NCI-H460 (cell line): Measurements from ENCODE around the gene FOXA1. TPM values are rescaled to one million over a fixed set of nuclear protein-coding genes. Genes with fewer than 3 reads are reported as not detected.
A peak's percentile ranks its signal among the peaks of the same experiment; 100 is the strongest.

Experiments used
- DNase-seq: peaks from one replicate; pipeline ENCODE4 v3.0.0-alpha.2; 2016; ENCODE audit warnings: low read depth; ENCODE audit errors: extremely low read depth
- total RNA-seq: library from RNA; depleted of rRNA; stranded (reverse); fragments of >200 nt; shearing (Covaris generic); gene quantifications from 2 replicates; pipeline ENCODE4 v1.2.3, GENCODE V29; 2014

Gene FOXA1
- total RNA-seq, 1 experiment from 2014 or later: 30.0 TPM

DNA sequence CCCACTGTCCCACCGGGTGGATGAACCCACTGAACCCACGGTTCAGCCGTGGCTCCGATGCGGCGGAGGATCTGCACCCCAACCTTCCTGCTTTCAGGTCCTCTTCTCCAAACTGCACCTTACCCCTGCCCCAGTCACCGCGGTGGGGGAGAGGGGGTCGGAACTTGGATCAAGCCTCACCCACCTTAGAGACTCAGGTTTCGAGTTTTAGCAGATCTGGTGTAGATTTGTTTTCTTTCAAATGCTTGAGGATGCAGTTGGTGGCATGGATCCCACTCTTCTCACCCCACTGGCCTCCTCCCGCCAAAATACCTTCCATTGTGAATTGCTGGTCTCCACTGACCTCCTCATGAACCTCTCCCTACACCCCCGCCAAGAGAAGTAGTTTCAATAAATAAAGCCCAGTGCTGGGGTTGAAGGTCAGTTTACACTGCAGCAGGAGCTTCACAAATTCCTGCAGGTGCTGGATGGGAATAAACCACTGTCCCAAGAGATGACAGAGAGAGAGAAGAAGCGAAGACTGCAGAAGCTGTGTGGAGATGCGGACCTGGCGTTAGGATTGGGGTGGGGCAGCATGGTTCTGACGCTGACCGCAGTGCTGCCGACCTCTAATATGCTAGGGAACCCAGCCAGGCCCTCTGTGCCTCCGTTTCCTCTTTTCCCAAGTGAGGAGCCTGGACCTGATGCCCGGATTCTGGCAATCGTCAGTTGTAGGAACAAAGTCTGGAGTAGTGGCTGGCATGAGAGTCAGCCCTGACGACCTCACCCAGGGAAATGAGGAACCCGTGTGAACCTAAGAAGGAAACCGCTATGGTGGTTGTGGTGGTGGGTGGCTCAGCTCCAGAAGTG, 7.8 kb upstream of the FOXA1 start:
- no peak for DNase-seq

DNA sequence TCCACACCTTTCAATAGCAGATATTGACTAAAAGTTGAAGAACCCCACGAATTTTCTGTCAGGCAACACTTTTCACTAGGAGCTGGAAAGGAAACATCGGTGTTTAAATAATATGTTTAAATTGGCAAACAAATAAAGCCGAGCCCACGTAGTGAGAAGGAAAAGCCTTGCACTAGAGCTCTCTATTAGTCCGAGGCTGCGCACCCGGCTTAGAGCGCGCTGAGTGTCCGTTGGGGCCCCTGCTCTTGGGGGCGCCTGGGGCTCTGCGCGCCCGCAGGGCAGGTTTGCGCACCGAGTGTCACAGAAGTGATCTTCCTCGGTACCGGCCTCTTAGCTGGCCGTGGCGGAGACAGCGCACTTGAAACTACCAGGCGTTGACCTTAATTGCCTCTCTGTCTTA, 6.8 kb upstream of the FOXA1 start:
- no peak for DNase-seq

DNA sequence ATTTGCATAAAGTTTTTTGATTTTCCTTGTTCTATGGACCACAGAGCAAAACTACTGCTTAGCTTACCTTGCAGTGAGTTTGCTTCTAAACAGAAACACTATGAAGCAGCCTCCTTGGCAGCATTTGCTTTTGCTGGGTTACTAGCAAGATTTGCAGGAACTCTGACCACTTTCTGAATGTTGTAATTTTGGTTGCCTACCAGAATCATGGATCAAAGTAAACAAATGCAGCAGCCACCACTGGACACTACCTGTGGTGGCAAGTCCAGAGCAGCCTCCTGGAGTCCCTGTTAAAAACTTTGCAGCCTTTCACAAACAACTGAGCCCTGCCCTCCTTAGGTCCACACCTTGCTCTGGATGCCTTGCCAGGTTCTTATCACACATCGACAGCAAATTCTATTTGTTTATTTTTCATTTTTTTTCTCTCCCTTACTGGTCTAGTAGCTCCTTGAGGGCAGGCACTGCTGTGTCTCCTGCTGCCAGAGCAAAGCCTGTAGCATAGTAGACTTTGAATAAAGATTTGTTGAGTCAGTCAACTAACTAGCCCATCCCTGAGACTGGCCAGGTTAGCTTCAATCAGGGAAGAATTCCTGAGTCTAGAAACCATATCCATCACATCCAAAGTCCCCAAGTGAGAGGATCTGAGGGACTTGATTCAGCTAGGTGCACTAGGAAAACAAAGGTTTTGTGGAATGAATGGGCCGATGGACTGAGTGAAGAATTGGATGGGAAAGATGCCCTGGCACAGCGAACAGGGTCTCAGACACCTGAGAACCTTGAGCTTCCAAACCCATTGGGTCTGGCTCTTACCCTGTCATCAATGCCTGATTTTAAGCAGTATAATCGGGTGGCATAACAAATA, 6.1 kb upstream of the FOXA1 start:
- DNase-seq: no peak

DNA sequence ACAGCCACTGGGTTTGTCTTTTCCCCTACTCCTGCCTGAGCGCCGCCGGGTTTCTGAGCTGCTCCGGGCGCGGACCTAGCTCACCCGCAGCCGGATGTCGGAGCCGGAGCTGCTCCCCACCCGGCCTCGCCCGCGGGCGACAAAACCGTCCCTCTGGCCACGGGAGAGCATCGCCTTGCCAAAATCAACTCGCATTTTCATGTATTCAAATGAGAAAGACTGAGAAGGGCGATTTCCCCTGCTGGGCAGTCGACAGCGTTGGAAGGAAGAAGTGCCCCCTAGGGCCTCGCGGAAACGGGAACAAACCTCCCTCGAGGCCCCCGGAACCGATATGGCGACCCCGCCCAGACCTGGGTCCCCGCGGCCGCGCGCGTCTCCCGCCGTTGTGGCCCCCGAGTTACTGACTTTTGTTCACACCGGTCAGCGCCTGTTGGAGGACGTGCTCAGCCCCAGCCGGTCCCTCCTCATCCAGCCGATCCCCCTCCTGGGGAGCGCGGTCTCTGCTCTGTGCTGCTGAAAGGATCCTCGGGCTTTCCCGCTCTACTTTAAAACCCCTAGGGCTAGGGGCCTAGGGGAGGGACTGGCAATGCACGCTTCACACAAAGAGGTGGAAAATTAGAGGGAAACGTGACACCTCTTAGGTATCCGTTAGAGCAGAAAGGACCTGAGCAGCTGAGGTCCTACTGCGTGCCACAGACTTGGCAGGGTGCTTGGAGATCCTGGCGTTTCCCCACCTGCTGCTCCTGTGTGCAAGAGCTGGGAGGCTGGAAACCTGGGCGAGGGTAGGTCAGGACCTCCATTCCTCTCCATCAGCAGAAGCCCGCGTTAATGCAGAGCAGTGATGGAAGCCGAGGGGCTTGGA, 4.7 kb upstream of the FOXA1 start:
- no peak for DNase-seq

DNA sequence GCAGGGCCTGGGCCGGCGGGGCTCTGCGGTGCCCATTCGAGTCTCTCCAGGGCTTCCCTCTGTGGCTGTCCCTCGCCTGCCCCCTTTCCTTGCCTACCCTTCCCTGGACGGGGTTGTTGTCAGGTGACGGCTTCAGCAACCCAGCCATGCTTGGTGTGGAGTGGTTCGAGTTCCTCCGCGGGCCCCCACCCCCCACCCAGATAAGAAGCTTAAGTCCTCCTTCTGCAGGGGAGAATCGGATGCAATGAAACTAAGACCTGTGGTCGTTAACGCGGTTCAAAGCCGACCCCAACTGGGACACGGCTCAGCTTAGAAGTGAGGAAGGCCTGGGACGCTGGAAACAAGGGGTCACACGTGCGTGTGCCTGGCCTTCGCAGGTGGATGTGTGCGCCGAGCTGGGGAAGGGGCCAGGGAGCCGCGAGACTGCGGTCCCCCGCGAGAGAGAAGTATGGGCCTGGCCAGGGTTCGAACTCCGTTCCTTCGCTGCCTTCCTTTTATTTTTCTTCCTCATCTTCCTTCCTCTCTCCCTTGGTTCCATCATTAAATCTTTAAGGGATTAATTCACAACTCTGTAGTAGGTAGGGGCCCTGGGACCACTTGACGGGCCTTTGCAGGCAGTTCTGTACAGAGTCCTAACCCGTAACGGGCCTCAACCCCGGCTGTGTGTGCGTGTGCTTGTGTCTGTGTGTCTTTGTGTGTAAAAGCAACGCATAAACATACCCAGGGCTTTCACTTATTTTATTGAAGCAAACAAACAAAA, 3.9 kb upstream of the FOXA1 start:
- no peak for DNase-seq

DNA sequence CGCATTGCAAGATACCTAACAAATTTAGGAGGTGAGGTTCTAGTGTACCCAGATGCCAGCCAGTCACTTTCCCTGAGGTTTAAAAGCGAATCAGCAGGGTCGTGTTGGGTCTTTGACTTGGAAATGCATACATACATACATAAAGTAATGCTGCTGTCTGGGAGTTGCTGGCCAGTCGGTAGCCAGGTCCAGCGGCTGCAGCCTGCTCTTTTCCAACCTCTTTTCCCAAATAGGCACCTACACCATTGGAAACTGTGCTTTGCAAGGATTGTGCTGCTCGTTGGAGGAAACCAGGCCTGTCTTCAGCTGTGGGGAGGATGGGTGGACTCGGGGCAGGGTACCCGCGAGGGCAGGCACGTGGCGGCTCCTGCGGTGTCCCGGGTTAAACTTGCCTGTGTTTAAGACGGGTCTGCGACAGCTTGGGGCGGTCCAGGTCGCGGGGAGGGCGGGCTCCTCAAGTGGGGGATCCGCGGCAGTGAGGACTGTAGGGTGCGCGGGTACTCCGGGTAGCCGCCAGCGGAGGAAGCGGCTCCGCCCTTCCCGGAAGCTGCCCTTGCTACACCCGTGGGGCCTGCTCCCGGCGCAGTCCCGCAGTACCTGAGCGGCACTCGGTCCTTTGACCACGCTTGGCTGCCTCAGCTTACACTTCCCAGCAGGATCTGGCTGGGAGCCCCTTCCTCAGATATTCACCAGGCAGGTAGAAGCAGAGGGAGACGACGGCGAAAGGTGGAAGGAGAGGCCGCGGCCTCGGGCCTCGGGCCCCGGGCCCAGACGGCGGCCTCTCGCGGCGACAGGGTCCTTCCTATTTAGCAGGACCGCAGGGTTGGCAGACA, 3.1 kb upstream of the FOXA1 start:
- no peak for DNase-seq

DNA sequence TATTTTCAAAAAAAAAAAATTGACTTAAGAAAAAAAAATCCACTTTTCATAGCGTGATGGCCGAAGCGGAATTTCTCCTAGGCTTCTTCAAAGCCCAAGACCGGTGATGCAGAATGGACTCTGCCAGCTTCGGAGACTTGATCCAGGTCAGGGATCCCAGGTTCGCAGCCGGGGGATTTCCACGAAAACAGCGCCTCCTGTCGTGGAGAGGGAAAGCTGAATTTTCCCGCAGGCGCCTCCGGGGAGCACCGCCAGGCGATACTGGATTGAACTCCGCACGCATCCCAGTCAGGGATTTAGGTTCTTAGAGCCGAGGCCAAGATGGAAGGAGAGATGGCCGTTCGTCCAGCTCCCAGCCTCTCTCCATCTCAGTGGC, 2.5 kb upstream of the FOXA1 start:
- DNase-seq: no peak

DNA sequence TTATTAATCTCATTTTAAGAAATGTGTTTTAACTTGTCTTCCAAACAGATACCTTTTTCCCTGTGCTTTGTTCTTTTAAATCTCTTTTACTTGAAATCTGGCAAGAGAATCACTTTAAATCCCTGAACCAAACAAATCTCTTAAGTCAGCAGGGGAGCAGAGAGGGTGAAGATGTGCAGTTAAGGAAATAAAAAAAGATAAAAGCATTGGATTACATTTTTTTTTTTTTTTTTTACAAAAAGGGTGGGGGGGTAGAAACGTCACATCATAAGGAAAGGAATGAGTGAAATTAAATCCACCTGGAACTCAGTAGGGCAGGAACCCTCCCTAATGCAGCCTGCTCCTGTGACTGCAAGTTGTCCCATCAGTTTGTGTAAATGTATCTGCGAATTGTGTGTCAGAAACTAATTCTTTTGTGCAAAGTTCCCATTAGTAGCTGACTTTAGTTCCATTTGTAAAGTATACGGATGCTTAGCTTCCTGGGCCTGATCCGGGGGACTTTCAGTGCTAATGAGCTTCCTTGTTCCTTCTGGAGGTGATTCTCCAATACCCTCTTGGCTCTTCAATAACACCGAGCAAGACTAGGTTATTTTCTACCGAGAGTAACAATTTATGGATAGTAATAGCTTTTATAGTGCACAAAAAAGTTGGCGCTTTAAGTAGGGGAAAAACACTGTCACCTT, 1.9 kb upstream of the FOXA1 start:
- DNase-seq: no peak

DNA sequence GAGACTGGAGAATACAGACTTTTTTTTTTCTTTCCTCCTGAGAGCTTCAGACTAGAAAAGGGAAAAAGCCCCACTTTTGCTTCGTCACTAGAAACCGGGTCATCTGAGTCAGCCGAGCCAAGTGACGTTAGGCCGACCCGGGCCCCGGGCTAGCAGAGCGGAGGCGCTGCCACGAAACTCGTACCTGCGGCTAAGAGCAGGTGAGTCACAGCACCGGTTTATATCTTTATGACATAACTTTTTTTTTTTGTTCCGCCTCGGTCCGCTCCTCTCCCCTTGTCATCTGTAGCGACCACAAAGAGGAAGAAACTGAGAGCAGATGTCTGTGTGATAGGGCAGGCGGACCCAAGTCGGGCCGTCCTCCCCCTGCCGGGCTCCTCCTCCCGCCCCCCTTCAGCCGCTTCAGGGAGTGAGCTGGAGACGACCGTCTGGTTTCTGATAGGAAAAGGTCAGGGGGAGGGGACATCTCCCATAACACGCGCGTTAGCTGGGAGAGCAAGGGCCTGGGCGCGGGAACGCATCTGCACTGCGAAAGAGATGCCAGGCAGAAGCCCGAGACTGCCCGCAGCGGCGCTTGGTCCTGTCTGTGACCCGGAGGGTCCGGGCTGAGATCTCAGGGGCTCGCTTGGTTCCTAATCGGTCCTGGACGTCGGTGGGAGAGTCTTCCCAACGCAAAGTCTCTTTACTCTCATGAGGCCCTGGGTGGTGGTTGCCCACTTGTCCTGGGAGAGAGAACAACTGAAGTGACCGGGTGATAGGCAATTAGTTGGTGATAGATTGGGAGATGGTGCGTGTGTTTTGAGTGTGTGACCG, 966 bp upstream of the FOXA1 start:
- peak; percentile 92 for DNase-seq

DNA sequence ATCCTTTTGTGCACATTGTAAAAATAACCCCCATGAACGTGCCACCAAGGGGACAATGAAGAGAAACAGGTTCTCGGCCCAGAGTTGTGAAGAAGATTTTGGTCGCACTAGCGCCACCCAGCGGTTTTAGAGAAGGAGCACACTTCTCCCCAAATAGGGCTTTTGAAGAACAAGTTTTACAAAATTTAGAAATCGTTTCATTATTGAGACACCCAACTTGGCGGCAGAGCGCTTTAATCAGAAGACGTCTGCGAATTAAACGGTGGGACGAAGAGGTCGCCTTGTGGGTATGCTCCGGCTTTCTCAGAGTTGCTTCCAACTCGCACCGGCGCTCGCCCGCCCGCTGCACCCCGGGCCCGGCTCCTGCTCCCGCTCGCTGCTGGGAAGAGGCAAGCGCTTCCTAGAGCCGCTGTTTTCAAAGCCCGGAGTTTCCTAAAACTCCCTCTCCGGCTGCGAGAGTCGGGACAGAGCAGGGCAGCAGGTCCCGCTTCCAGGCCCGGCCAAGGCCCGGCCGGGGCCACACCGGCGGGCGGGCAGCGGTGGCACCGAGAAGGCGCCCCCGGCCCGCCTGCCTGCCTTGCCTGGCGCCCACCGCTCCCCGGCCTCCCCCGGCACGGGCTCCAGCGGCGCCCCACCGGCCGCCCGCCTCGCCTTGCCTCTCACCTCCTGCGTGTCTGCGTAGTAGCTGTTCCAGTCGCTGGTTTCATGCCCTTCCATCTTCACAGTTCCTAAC, 645 bp downstream of the FOXA1 start:
- peak; percentile 95 for DNase-seq

DNA sequence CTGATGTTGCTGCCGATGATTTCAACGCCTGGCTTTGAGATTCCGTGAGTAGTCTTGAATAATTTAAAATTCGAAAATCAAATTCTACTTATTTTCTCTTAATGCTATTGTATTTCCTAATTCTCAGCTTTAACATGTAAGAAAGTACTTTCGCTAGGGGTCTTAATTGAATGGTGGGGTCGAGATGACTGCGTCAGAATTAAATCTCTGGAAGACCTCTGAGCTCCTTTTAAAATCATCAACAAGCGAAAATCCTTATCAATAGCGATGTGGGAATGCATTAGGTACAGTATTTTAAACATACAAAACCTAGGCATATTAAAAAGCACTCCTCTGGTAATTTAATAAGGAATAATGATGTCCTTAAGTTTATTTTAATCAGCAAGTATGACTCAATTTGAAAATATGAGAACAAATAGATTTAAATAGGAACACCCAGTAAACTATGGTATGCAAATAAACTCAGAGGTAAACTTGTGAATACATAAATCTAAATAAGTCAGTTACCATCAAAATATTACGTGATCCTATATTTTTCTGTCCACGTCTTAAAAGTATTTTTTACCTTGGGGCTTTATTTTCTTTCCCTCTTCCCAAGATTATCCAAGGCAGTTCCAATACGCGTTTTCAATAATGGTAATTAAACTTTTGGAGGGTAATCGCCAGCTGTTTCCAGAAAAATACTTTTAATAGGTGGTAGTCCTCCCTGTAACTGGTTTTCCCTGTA, 1.4 kb downstream of the FOXA1 start:
- no peak for DNase-seq

DNA sequence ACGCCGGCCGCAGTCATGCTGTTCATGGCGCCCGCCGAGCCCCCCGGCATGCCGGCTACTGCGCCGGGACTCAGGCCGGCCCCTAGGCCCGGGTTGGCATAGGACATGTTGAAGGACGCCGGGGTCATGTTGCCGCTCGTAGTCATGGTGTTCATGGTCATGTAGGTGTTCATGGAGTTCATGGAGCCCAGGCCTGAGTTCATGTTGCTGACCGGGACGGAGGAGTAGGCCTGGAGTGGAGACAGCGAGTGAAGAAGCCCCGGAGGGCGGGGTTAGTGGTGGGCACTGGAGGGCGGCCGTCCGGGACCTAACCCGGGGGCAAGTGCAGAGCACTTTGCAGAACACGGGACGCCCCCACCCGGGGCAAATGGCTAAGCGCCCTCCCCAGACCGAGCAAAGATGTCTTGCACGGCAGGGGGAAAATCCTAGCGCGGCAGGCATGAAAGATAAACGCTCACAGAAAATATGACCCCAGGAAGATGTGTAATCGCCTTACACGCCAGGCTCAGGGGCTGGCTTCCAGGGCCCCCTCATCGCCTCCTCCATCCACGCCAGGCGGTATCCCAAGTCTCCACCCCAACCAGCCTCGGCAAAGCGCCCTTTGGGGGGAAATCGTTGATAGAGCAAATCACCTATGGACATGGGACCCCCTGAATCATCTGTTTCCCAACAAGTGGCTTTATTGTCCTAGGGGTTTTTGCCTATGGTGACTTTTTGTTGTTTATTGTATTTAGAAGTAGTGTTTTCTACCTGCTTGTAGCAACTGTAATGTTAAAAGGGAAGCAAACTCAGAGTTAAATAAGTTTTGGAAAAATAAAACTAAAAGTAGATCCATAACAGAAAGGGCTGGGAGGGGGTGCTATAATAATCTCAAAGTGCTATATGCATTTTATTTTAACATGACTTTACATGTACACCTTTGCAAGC, 2.3 kb downstream of the FOXA1 start:
- no peak for DNase-seq

DNA sequence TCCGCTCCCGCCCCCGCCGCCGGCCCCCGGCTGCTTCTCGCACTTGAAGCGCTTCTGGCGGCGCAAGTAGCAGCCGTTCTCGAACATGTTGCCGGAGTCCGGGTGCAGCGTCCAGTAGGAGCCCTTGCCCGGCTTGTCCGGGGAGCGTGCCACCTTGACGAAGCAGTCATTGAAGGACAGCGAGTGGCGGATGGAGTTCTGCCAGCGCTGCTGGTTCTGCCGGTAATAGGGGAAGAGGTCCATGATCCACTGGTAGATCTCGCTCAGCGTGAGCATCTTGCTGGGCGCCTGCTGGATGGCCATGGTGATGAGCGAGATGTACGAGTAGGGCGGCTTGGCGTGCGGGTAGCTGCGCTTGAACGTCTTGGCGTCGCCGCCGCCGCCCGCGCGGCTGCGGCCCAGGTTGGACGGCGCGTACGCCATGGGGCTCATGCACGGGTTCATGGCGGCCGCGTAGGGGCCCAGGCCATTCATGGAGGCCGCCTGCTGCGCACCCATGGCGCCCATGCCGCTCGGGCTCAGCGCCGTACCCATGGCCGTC, 3.0 kb downstream of the FOXA1 start:
- DNase-seq: no peak

DNA sequence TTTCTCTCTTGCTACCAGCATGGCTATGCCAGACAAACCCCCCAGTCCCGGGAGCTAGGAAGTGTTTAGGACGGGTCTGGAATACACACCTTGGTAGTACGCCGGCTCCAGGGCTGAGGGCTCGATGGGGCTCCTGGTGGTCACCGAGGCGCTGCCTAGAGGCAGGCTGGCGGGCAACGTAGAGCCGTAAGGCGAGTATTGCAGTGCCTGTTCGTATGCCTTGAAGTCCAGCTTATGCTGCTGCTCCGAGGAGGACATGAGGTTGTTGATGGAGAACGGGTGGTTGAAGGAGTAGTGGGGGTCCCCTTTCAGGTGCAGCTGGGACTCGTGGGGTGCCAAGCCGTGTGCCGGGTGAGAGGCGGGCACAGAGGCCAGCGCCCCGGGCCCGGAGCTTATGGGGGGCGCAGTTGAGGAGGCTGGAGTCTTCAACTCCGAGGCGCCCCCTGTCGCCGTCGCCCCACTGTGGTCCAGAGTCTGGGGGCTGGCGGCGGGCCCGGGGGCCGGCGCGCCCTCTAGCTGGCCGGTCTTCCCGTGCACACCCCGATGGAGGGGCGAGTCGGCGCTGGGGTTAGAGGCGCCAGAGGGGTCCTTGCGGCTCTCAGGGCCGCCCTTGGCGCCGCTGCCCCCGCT, 3.6 kb downstream of the FOXA1 start:
- peak; percentile 79 for DNase-seq
